Muscle of arm (tissue), 12 donors: ENCODE results near the gene TBPL2. TPM values are rescaled to one million over a fixed set of nuclear protein-coding genes. Genes with fewer than 3 reads are reported as not detected.

Experiments used
- polyA plus RNA-seq, 12 donors: library from polyadenylated mRNA; unstranded; fragments of 120-200 nt; gene quantifications; one replicate each; pipeline ENCODE4 v1.2.1, GENCODE V29; 2013; ENCODE audit not compliant: insufficient read length in 12 of 12

TBPL2 gene
- polyA plus RNA-seq, 12 donors = 0.10 to 0.13 (median 0.12) TPM; not detected in 9

Other genes starting within 250 kb of the TBPL2 start
- gene DLGAP5, start 249.0 kb downstream of the TBPL2 start, polyA plus RNA-seq = 10 to 100 TPM in 9 of 12 donors, 1 to 10 TPM in 2, not detected in 1; 7.3 to 20.1 (median 12.9) TPM
- 10 to 100 TPM in 11 of 12 donors, not detected in 1; 15.2 to 24.0 (median 19.7) TPM for gene FBXO34, start 169.2 kb downstream of the TBPL2 start, polyA plus RNA-seq
- 10 to 100 TPM in 11 of 12 donors, not detected in 1; 11.2 to 22.9 (median 17.1) TPM for gene ATG14, start 28.8 kb downstream of the TBPL2 start, polyA plus RNA-seq
- 100 to 1,000 TPM; 127 to 568 (median 161) TPM for gene KTN1, start 139.6 kb upstream of the TBPL2 start, polyA plus RNA-seq